ENCODE results near the gene B3GAT2. TPM values are rescaled to one million over a fixed set of nuclear protein-coding genes. Genes with fewer than 3 reads are reported as not detected.

Gene B3GAT2
- total RNA-seq, 1 experiment from 2014 or later = 0.22 TPM

- Histone ChIP-seq H2BK5ac (ENCODE audit: insufficient read length, low read length) (no peak overlapping the region), H3K79me1 (ENCODE audit: insufficient read depth, low read depth, low read length, poor library complexity, severe bottlenecking) (no peaks in the 10 kb centered on the region), H3K27ac (ENCODE audit: insufficient read length, low read depth, low read length) (no peak overlapping the region), H3T11ph (ENCODE audit: low read length) (no peak overlapping the region), H2BK15ac (ENCODE audit: low read depth, low read length) (no peak overlapping the region), H3K23me2 (ENCODE audit: insufficient read length, low read depth, low read length, poor library complexity, severe bottlenecking) (no peaks in the 10 kb centered on the region), H3K4me2 (ENCODE audit: insufficient read depth, insufficient read length, low read length) (no peak overlapping the region), H3K14ac (ENCODE audit: insufficient read depth, low read length) (no peak overlapping the region), H3K56ac (ENCODE audit: insufficient read length, low read depth, low read length) (no peak overlapping the region), H2AFZ (ENCODE audit: low read length) (no peak overlapping the region), H3K9ac (ENCODE audit: extremely low read depth, insufficient read length, low read length) (no peak overlapping the region), H3K18ac (ENCODE audit: insufficient read length, low read depth, low read length) (no peak overlapping the region), H4K20me1 (ENCODE audit: control insufficient read depth, insufficient read depth, insufficient read length) (no peaks in the 10 kb centered on the region), H2BK12ac (ENCODE audit: insufficient read length, low read depth, low read length) (no peak overlapping the region), H3K79me2 (ENCODE audit: insufficient read depth, low read length) (no peaks in the 10 kb centered on the region), H3K9me3 (ENCODE audit: control insufficient read depth, low read depth, low read length) (no peaks in the 10 kb centered on the region), H3K4ac (ENCODE audit: low read depth, low read length) (no peak overlapping the region), H4K8ac (replicated peaks; ENCODE audit: insufficient read length, low read depth, low read length) (no peak overlapping the region), H3K4me1 (ENCODE audit: insufficient read depth, low read length) (peaks cover 6% of the 10 kb centered on the region), H2BK120ac (ENCODE audit: low read depth, low read length, poor library complexity, severe bottlenecking) (no peak overlapping the region), H3K27me3 (ENCODE audit: insufficient read depth, low read length) (no peaks in the 10 kb centered on the region), H2AK5ac (ENCODE audit: insufficient read length, low read length) (no peak overlapping the region), H4K5ac (ENCODE audit: insufficient read length, low read depth, low read length) (no peak overlapping the region), H4K91ac (ENCODE audit: insufficient read length, low read depth, low read length) (no peak overlapping the region), H2BK20ac (ENCODE audit: low read depth, low read length, poor library complexity, severe bottlenecking) (no peak overlapping the region), H3K23ac (ENCODE audit: insufficient read length, low read depth, low read length) (no peak overlapping the region)
- H3K9me3 Mint-ChIP-seq = no peaks in the 10 kb centered on the region
- no peak overlapping the region for H3K4me3 Mint-ChIP-seq
- no peak overlapping the region for H3K27ac Mint-ChIP-seq
- WGBS (ENCODE audit: extremely low coverage, insufficient read length, low lambda C conversion rate) = no CpG with 5 or more reads among the region's 1 CpG
- peaks cover 0 to 6% (median 0%) of the 10 kb centered on the region in 3 experiments; a peak in 1 of 7 replicates for H3K36me3 Mint-ChIP-seq (ENCODE audit: insufficient read depth in 1 of 3, low read depth in 3 of 3)
- peaks cover 10 to 14% of the 10 kb centered on the region in 2 experiments for H3K4me1 Mint-ChIP-seq
- no peak for DNase-seq
- H3K27me3 Mint-ChIP-seq (ENCODE audit: low read depth) = no peaks in the 10 kb centered on the region
- no peak for TF ChIP-seq CTCF (conservative IDR thresholded peaks at IDR 0.05)
Measured at GRCh38 chr6:70860920-70861319, 95.9 kb downstream of the B3GAT2 start.

All from H9 (cell line).